Myocyte (in vitro differentiated cells): ENCODE results near the gene DPP10. TPM values are rescaled to one million over a fixed set of nuclear protein-coding genes. Genes with fewer than 3 reads are reported as not detected.

Experiments used
- DNase-seq: peaks from one replicate; pipeline ENCODE4 v3.0.0-alpha.2; 2012; ENCODE audit warnings: low read depth
- total RNA-seq: library from RNA; depleted of rRNA; stranded (reverse); fragments of >200 nt; gene quantifications from 2 replicates; pipeline ENCODE4 v1.2.3, GENCODE V29; 2014

DPP10 gene
- total RNA-seq, 1 donor from 2014 or later: not detected

DNA sequence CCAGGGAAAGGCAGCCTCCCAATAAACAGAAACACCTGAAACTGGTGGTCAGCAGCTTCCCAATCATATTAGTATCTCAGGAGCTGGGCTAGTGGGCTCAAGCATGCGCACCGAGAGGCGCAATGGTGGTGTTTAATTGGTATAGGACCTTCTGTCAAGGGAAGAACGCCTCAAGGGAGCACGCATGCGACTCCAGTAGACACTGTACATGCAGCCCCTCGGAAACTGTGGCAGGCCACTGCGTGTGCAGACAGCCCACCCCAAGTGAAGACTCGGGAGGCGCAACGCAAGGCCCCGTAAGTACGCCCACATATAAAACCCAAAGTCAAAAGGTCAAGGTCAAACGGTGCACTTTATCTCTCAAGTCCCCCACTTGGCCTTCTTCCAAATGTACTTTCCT is 1405.8 kb downstream of the DPP10 start:
- no peak for DNase-seq

DNA sequence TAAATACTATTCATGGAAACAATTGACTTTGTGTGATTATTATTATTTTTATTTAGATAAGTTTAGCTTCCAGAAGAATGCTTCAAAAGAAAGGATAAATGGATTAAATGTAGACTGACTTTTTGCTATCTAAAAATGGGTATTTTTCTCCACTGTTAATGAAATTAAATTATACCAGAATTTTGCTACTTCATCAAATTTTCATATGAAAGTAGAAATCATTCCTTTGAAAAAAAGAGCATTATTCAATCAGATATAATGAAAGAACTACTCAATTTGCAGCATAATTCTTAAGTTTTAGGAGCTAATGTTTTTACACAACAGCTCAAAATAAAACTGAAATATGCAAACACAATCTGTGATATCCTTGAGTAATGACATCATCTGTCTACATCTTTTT is 1424.6 kb downstream of the DPP10 start:
- no peak for DNase-seq

DNA sequence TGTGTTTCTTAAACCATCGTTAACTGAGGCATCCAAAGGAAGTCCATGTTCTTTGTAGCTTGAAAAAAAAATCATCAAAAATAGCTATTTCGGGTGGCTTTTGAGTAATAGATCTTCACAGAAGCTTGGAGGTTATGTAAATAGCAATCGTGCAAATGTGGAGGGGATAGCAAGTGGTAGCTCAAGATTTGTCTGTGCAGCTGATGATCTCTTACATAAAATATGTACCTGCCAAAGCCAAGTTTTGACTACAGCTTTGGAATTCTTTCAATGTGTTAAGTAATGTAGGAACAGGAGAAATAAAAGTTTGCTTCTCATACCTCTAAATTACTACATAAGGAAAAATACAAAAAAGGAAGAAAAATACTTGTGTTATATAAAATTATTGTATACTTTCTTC is 1432.0 kb downstream of the DPP10 start:
- no peak for DNase-seq

DNA sequence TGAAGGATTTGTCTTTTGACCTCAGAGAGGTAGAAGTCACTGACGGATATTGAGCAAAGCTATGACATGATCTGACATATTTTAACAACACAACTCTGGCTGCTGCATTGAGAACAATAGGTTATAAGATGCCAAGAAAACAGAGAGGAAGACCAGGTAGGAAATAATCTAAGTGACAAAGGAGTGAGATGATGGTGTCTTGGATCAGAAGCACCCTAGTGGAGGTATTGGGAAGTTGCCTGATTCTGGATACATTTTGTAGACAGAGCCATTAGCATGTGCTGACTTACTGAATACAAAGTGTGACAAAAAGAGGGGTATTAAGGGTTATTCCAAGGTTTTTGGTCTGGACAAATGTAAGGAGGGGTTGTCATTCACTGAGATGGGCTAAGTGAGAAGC is 1438.1 kb downstream of the DPP10 start:
- no peak for DNase-seq

DNA sequence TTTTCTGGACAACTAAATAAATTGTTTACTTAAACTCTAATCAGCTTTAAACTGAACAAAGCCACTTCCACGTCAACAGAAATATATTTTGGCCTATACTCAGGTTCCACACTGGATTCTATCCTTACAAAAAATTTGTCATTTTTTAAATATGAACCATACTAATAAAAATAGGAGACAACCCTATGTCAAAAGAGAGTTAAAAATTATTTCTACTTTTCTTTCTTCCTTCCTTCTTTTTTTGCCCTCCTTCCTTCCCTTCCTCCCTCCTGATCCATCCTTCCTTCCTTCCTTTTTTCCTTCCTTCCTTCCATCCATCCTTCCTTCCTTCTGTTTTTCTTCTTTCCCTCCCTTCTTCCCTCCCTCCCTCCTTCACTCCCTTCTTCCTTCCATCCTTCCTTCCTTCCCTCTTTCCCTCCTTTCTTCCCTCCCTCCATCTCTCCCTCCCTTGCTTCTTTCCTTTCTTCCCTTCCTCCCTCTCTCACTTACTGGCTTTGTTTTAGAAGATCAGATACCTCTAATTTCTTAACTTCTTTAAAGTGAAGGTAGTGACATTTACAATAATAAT is 1444.9 kb downstream of the DPP10 start:
- no peak for DNase-seq
